Posterior cingulate gyrus (tissue), 11 donors: ENCODE results near the gene SORL1.
"Not testable (repeated sequence)": the region's sequence is repeated elsewhere in the genome, so short reads cannot be mapped to it uniquely, and the experiment has no call there.

ENCODE experiments used
- DNase-seq, 10 donors: peaks; one replicate each; pipeline versions ENCODE4 v3.0.0 to v3.0.0-alpha.2; 2020 to 2021; ENCODE audit warnings: mixed read lengths in 3 of 10
- intact Hi-C: fragments of 100-400 bp; cut with DNase I; formaldehyde crosslinking; loops from one replicate; pipeline ENCODE4 v1.15.1; 2023

SORL1 gene

GRCh38 chr11:121555121-121555520 lies 103.0 kb downstream of the SORL1 start:
- DNase-seq: no peak
- intact Hi-C loops: no loop called here

- intact Hi-C loops: no loop called here
- no peak for DNase-seq
Observed at GRCh38 chr11:121556937-121557336, 104.8 kb downstream of the SORL1 start.

GRCh38 chr11:121557348-121557747 lies 105.2 kb downstream of the SORL1 start:
- intact Hi-C loops: no loop called here
- DNase-seq: no peak

GRCh38 chr11:121559606-121560200 lies 107.6 kb downstream of the SORL1 start:
- DNase-seq: no peak
- intact Hi-C loops: no loop called here

- intact Hi-C loops: no loop called here
- no peak for DNase-seq
Observed at GRCh38 chr11:121560236-121560635, 108.1 kb downstream of the SORL1 start.

GRCh38 chr11:121561240-121561639 lies 109.1 kb downstream of the SORL1 start:
- intact Hi-C loops: no loop called here
- no peak for DNase-seq

- intact Hi-C loops: no loop called here
- no peak for DNase-seq
Observed at GRCh38 chr11:121561716-121562115, 109.6 kb downstream of the SORL1 start.

GRCh38 chr11:121563003-121563402 lies 110.9 kb downstream of the SORL1 start:
- intact Hi-C loops: no loop called here
- no peak for DNase-seq

- intact Hi-C loops: no loop called here
Observed at GRCh38 chr11:121563900-121564822, 112.0 kb downstream of the SORL1 start.

GRCh38 chr11:121564948-121565684 lies 113.0 kb downstream of the SORL1 start:
- DNase-seq: no peak
- intact Hi-C loops: no loop called here

More at GRCh38 chr11:121563900-121564822, 112.0 kb downstream of the SORL1 start:
- DNase-seq: no peak

- intact Hi-C loops: no loop called here
- peak in 1 of 10 donors; percentile 76 for DNase-seq
Observed at GRCh38 chr11:121566279-121567168, 114.4 kb downstream of the SORL1 start.

- intact Hi-C loops: no loop called here
- DNase-seq: no peak
Observed at GRCh38 chr11:121567995-121568394, 115.9 kb downstream of the SORL1 start.

GRCh38 chr11:121569332-121570299 lies 117.5 kb downstream of the SORL1 start:
- intact Hi-C loops: not testable (repeated sequence)

GRCh38 chr11:121570453-121570852 lies 118.3 kb downstream of the SORL1 start:
- no peak for DNase-seq
- intact Hi-C loops: no loop called here

More at GRCh38 chr11:121569332-121570299, 117.5 kb downstream of the SORL1 start:
- DNase-seq: not testable (repeated sequence)

- DNase-seq: no peak
- intact Hi-C loops: no loop called here
Observed at GRCh38 chr11:121571506-121571905, 119.4 kb downstream of the SORL1 start.

- intact Hi-C loops: no loop called here
Observed at GRCh38 chr11:121572571-121573059, 120.5 kb downstream of the SORL1 start.

GRCh38 chr11:121574801-121575200 lies 122.7 kb downstream of the SORL1 start:
- DNase-seq: no peak
- intact Hi-C loops: no loop called here

More at GRCh38 chr11:121572571-121573059, 120.5 kb downstream of the SORL1 start:
- DNase-seq: peak in 9 of 10 donors; percentile 44 to 90 (median 59)

GRCh38 chr11:121575250-121575962 lies 123.3 kb downstream of the SORL1 start:
- intact Hi-C loops: no loop called here
- peak in 6 of 10 donors; percentile 37 to 89 (median 68) for DNase-seq
